VCaP (cell line): ENCODE measurements around the gene DOCK4.
A peak's percentile ranks its signal among the peaks of the same experiment; 100 is the strongest.

ENCODE experiments used
- H3K27ac ChIP-seq: fragments of 450-650 bp; 2 replicates; pipeline ENCODE4 v1.5.1; 2017
- CTCF ChIP-seq: fragments of 450-650 bp; conservative IDR thresholded peaks from 2 replicates; pipeline ENCODE4 v1.5.1; 2017; ENCODE audit warnings: mild to moderate bottlenecking, moderate library complexity

Gene DOCK4

GRCh38 chr7:112088484-112089016 is 117.6 kb downstream of the DOCK4 start:
- TF ChIP-seq CTCF: no peak
- H3K27ac ChIP-seq: no peak overlapping the region

- peak overlapping the region; percentile 8; the same call in 1 of the 2 replicates for H3K27ac ChIP-seq
- no peak for TF ChIP-seq CTCF
These were observed 119.5 kb downstream of the DOCK4 start for GRCh38 chr7:112086496-112087254.

GRCh38 chr7:112084520-112084971 is 121.7 kb downstream of the DOCK4 start:
- no peak overlapping the region; the same call in 1 of the 2 replicates for H3K27ac ChIP-seq
- TF ChIP-seq CTCF: no peak

- no peak overlapping the region for H3K27ac ChIP-seq
- TF ChIP-seq CTCF: no peak
These were observed 122.3 kb downstream of the DOCK4 start for GRCh38 chr7:112083776-112084355.

- H3K27ac ChIP-seq: no peak overlapping the region
- no peak for TF ChIP-seq CTCF
These were observed 123.9 kb downstream of the DOCK4 start for GRCh38 chr7:112082306-112082705.

- TF ChIP-seq CTCF: no peak
- no peak overlapping the region for H3K27ac ChIP-seq
These were observed 124.4 kb downstream of the DOCK4 start for GRCh38 chr7:112081778-112082177.

GRCh38 chr7:112080978-112081377 is 125.2 kb downstream of the DOCK4 start:
- H3K27ac ChIP-seq: no peak overlapping the region
- no peak for TF ChIP-seq CTCF
